HCT116 (cell line): ENCODE measurements around the gene CUX1. TPM values are rescaled to one million over a fixed set of nuclear protein-coding genes. Genes with fewer than 3 reads are reported as not detected.

Experiments used
- ATAC-seq: fragments of 200-7000 bp; cut with Tn5 transposase; 2 replicates; pipeline ENCODE4 v1.9.1; 2020; ENCODE audit warnings: mild to moderate bottlenecking, moderate library complexity
- BruUV-seq: library from RNA; stranded (reverse); fragments of 400-500 nt; replicated peaks from 2 replicates; lab custom pipeline; 2021; lab: Mats Ljungman, UMichigan
- CTCF ChIA-PET: fragments of 300-600 bp; sonication (Branson Sonifier 250); formaldehyde crosslinking; loops from one replicate; lab custom pipeline; 2021; ENCODE audit warnings: antibody characterized with exemption; lab: Charles Lee
- POLR2A ChIA-PET: fragments of 300-600, 350-600 bp; sonication (Branson Sonifier 250); formaldehyde crosslinking; loops from one replicate; lab custom pipeline; 2021; ENCODE audit warnings: antibody characterized with exemption; lab: Charles Lee
- RAD21 ChIA-PET, 2 experiments: fragments of 300-600 bp; sonication (Branson Sonifier 250); formaldehyde crosslinking; loops; one replicate each; lab custom pipeline; 2023; ENCODE audit warnings: low total read pairs in 2 of 2; ENCODE audit not compliant: uncharacterized antibody in 2 of 2, unreplicated experiment in 2 of 2, low non-redundant PET in 1 of 2; lab: Charles Lee
- DNase-seq: peaks from one replicate; pipeline ENCODE4 v3.0.0-alpha.2; 2010; ENCODE audit warnings: low read depth, low spot score
- H2AFZ ChIP-seq: fragments of 200-600 bp; shearing (Covaris generic), sonication (generic); 2 replicates; pipeline ENCODE4 v1.6.1; 2017; ENCODE audit warnings: low read depth, mixed run types, mixed read lengths, antibody characterized with exemption, low read length; ENCODE audit not compliant: poor library complexity, severe bottlenecking
- H3K27ac ChIP-seq: 2 replicates; pipeline ENCODE4 v1.5.1; 2012; ENCODE audit warnings: low read depth, low read length
- H3K27me3 ChIP-seq: fragments of 200-600 bp; sonication (generic); 2 replicates; pipeline ENCODE4 v1.6.1; 2016; ENCODE audit warnings: mixed run types, low read length, mixed read lengths; ENCODE audit not compliant: insufficient read depth
- H3K36me3 ChIP-seq, 2 experiments: fragments of 200-500 bp in 1 of 2; fragments of 200-600 bp in 1 of 2; sonication (Bioruptor generic) in 1 of 2; sonication (generic) in 1 of 2; 2 replicates each; pipeline versions ENCODE4 v1.5.1 to v1.6.1; 2014 to 2016; ENCODE audit warnings: low read length in 2 of 2, inconsistent platforms in 1 of 2, mixed read lengths in 1 of 2, mixed run types in 1 of 2; ENCODE audit not compliant: insufficient read depth in 2 of 2, control insufficient read depth in 1 of 2
- H3K4me1 ChIP-seq, 2 experiments: fragments of 200-600 bp in 1 of 2; sonication (generic) in 1 of 2; 2 replicates each; pipeline versions ENCODE4 v1.5.1 to v1.6.1; 2012 to 2017; ENCODE audit warnings: low read length in 2 of 2, inconsistent platforms in 1 of 2, mild to moderate bottlenecking in 1 of 2, mixed read lengths in 1 of 2, mixed run types in 1 of 2, moderate library complexity in 1 of 2; ENCODE audit not compliant: insufficient read depth in 2 of 2, control insufficient read depth in 1 of 2
- H3K4me2 ChIP-seq: fragments of 200-600 bp; sonication (generic); 2 replicates; pipeline ENCODE4 v1.6.1; 2017; ENCODE audit warnings: mixed run types, low read length, mixed read lengths
- H3K4me3 ChIP-seq, 2 experiments: fragments of 200-600 bp in 1 of 2; sonication (generic) in 1 of 2; replicated peaks in 1 of 2; 2 replicates each; pipeline ENCODE4 v1.5.1; 2011 to 2016; ENCODE audit warnings: low read length in 2 of 2, control low read depth in 1 of 2, low read depth in 1 of 2, mild to moderate bottlenecking in 1 of 2, mixed read lengths in 1 of 2, mixed run types in 1 of 2
- H3K79me2 ChIP-seq: fragments of 200-600 bp; sonication (generic); 2 replicates; pipeline ENCODE4 v1.6.1; 2017; ENCODE audit warnings: mild to moderate bottlenecking, mixed run types, low read length, moderate library complexity, mixed read lengths; ENCODE audit not compliant: insufficient read depth
- H3K9ac ChIP-seq: fragments of 200-600 bp; sonication (generic); 2 replicates; pipeline ENCODE4 v1.6.1; 2016; ENCODE audit warnings: low read length, mixed read lengths
- H3K9me2 ChIP-seq: fragments of 200-600 bp; sonication (generic), shearing (Covaris generic); 2 replicates; pipeline ENCODE4 v1.6.1; 2017; ENCODE audit warnings: mixed run types, mild to moderate bottlenecking, moderate library complexity; ENCODE audit not compliant: insufficient read depth
- H3K9me3 ChIP-seq, 2 experiments: fragments of 200-500 bp in 1 of 2; fragments of 200-600 bp in 1 of 2; sonication (Bioruptor generic) in 1 of 2; sonication (generic) in 1 of 2; 2 replicates each; pipeline ENCODE4 v1.6.1; 2014 to 2017; ENCODE audit warnings: low read length in 2 of 2, mixed read lengths in 2 of 2, inconsistent platforms in 1 of 2, low read depth in 1 of 2, mild to moderate bottlenecking in 1 of 2, mixed run types in 1 of 2, moderate library complexity in 1 of 2; ENCODE audit not compliant: control insufficient read depth in 1 of 2, insufficient read depth in 1 of 2
- H4K20me1 ChIP-seq: fragments of 200-600 bp; sonication (generic), shearing (Covaris generic); 2 replicates; pipeline ENCODE4 v1.6.1; 2017; ENCODE audit warnings: mixed run types, mild to moderate bottlenecking, moderate library complexity; ENCODE audit not compliant: insufficient read depth
- ATF3 ChIP-seq: IDR thresholded peaks from 2 replicates; pipeline ENCODE4 v1.6.1; 2012
- CEBPB ChIP-seq: IDR thresholded peaks from 2 replicates; pipeline ENCODE4 v1.6.1; 2012; ENCODE audit warnings: low read depth
- CTCF ChIP-seq, 3 experiments: fragments of 200-600 bp in 1 of 3; sonication (generic) in 1 of 3; IDR thresholded peaks in 2 of 3; conservative IDR thresholded peaks in 1 of 3; 2 replicates each; pipeline ENCODE4 v1.5.1; 2012 to 2017; ENCODE audit warnings: low read depth in 2 of 3, low read length in 2 of 3, antibody characterized with exemption in 1 of 3, borderline replicate concordance in 1 of 3, control low read depth in 1 of 3, mild to moderate bottlenecking in 1 of 3, mixed read lengths in 1 of 3, mixed run types in 1 of 3, moderate library complexity in 1 of 3; ENCODE audit not compliant: insufficient read depth in 1 of 3
- ELF1 ChIP-seq: IDR thresholded peaks from 2 replicates; pipeline ENCODE4 v1.6.1; 2012; ENCODE audit warnings: low read depth, borderline replicate concordance
- EZH2 ChIP-seq: fragments of 200-600 bp; sonication (generic); IDR thresholded peaks from 2 replicates; pipeline ENCODE4 v1.6.1; 2017; ENCODE audit warnings: antibody characterized with exemption, mixed run types
- EZH2phosphoT487 ChIP-seq: fragments of 200-600 bp; IDR thresholded peaks from 2 replicates; pipeline ENCODE4 v1.6.1; 2018; ENCODE audit warnings: antibody characterized with exemption, borderline replicate concordance
- FOSL1 ChIP-seq: IDR thresholded peaks from 2 replicates; pipeline ENCODE4 v1.6.1; 2012; ENCODE audit warnings: low read depth
- JUND ChIP-seq: IDR thresholded peaks from 2 replicates; pipeline ENCODE4 v1.6.1; 2012
- MAX ChIP-seq: IDR thresholded peaks from 2 replicates; pipeline ENCODE4 v1.6.1; 2012
- POLR2A ChIP-seq: IDR thresholded peaks from 2 replicates; pipeline ENCODE4 v1.7.0; 2011; ENCODE audit warnings: borderline replicate concordance; ENCODE audit not compliant: insufficient read depth, insufficient read length; ENCODE audit errors: extremely low read depth
- POLR2AphosphoS5 ChIP-seq: IDR thresholded peaks from 2 replicates; pipeline ENCODE4 v1.6.1; 2011; ENCODE audit warnings: mild to moderate bottlenecking, low read depth, low read length, moderate library complexity
- RAD21 ChIP-seq: IDR thresholded peaks from 2 replicates; pipeline ENCODE4 v1.6.1; 2012; ENCODE audit warnings: low read depth, mild to moderate bottlenecking
- REST ChIP-seq: IDR thresholded peaks from 2 replicates; pipeline ENCODE4 v1.6.1; 2012; ENCODE audit warnings: low read depth
- SIN3A ChIP-seq: IDR thresholded peaks from 2 replicates; pipeline ENCODE4 v1.6.1; 2012; ENCODE audit warnings: low read depth
- SRF ChIP-seq: IDR thresholded peaks from 2 replicates; pipeline ENCODE4 v1.6.1; 2012; ENCODE audit warnings: low read depth
- TCF7L2 ChIP-seq: IDR thresholded peaks from 2 replicates; pipeline ENCODE4 v1.7.0; 2011; ENCODE audit warnings: borderline replicate concordance, inconsistent platforms; ENCODE audit not compliant: insufficient read depth, insufficient read length; ENCODE audit errors: extremely low read depth
- YY1 ChIP-seq: IDR thresholded peaks from 2 replicates; pipeline ENCODE4 v1.6.1; 2011; ENCODE audit warnings: low read length, low read depth, moderate library complexity, mild to moderate bottlenecking; ENCODE audit not compliant: insufficient replicate concordance; ENCODE audit errors: extremely low read depth
- ZBTB33 ChIP-seq: IDR thresholded peaks from 2 replicates; pipeline ENCODE4 v1.6.1; 2011; ENCODE audit warnings: mild to moderate bottlenecking, low read length, moderate library complexity; ENCODE audit not compliant: insufficient replicate concordance; ENCODE audit errors: extremely low read depth
- ZFX ChIP-seq: fragments of 450-650 bp; IDR thresholded peaks from 2 replicates; pipeline ENCODE4 v1.6.1; 2017
- ZNF274 ChIP-seq: fragments of 200-500 bp; sonication (Bioruptor generic); IDR thresholded peaks from 2 replicates; pipeline ENCODE4 v1.6.1; 2014; ENCODE audit warnings: mild to moderate bottlenecking, low read depth, low read length, inconsistent platforms
- intact Hi-C: fragments of 100-400 bp; cut with micrococcal nuclease; formaldehyde crosslinking; loops from 2 replicates; pipeline ENCODE4 v1.10.0; 2022
- total RNA-seq: library from RNA; stranded (reverse); gene quantifications from one replicate; pipeline ENCODE4 v1.2.1, GENCODE V29; 2021; ENCODE audit not compliant: unreplicated experiment

Gene CUX1
- total RNA-seq, 1 experiment from 2014 or later, result 68.9 TPM

GRCh38 chr7:101782896-101783295 lies 34.5 kb upstream of the CUX1 start:
- no peaks in the 10 kb centered on the region for H4K20me1 ChIP-seq
- TF ChIP-seq REST (no peak), ZFX (no peak), CTCF (IDR thresholded peaks at IDR 0.05 in 2 of 3, conservative IDR thresholded peaks at IDR 0.05 in 1 of 3; ENCODE audit: borderline replicate concordance in 1 of 3, insufficient read depth in 1 of 3, low read depth in 2 of 3, low read length in 2 of 3) (no peak), YY1 (no peak), ATF3 (no peak), ZBTB33 (no peak), RAD21 (no peak), SRF (no peak), EZH2phosphoT487 (no peak), TCF7L2 (no peak), ZNF274 (no peak), EZH2 (no peak), SIN3A (no peak), POLR2AphosphoS5 (no peak), FOSL1 (no peak), ELF1 (no peak), MAX (no peak), POLR2A (no peak), CEBPB (no peak), JUND (no peak)
- RAD21 ChIA-PET, result no interaction called here
- CTCF ChIA-PET, result no interaction called here
- H3K27me3 ChIP-seq, result no peaks in the 10 kb centered on the region; the same call in 1 of the 2 replicates
- H3K4me2 ChIP-seq, result no peak overlapping the region
- no peak for ATAC-seq
- peaks cover 0 to 6% of the 10 kb centered on the region in 2 experiments; a peak in 1 of 4 replicates for H3K4me1 ChIP-seq
- no peak overlapping the region for H3K27ac ChIP-seq
- no peak for DNase-seq
- no peaks in the 10 kb centered on the region for H3K9me3 ChIP-seq
- no peaks in the 10 kb centered on the region for H3K79me2 ChIP-seq
- BruUV-seq, result no TSS peak
- H3K4me3 ChIP-seq, result no peak overlapping the region
- H2AFZ ChIP-seq, result no peak overlapping the region
- intact Hi-C loops, result no loop called here
- no peak overlapping the region for H3K9ac ChIP-seq
- POLR2A ChIA-PET, result no interaction called here
- H3K9me2 ChIP-seq, result no peaks in the 10 kb centered on the region
- H3K36me3 ChIP-seq, result no peaks in the 10 kb centered on the region
